Left renal cortex interstitium (tissue), 4 donors: ENCODE measurements around the gene LEMD2. TPM values are rescaled to one million over a fixed set of nuclear protein-coding genes. Genes with fewer than 3 reads are reported as not detected.

Source experiments
- DNase-seq, 4 donors: peaks; one replicate each; pipeline ENCODE4 v3.0.0-alpha.2; 2013; ENCODE audit warnings: low read depth in 4 of 4, low spot score in 2 of 4, missing footprints in 1 of 4
- polyA plus RNA-seq, 4 donors: library from polyadenylated mRNA; unstranded; fragments of 120-200 nt; gene quantifications; one replicate each; pipeline ENCODE4 v1.2.1, GENCODE V29; 2013; ENCODE audit not compliant: insufficient read length in 4 of 4

LEMD2 gene
- polyA plus RNA-seq, 4 donors: 62.3 to 82.4 (median 71.2) TPM

DNA sequence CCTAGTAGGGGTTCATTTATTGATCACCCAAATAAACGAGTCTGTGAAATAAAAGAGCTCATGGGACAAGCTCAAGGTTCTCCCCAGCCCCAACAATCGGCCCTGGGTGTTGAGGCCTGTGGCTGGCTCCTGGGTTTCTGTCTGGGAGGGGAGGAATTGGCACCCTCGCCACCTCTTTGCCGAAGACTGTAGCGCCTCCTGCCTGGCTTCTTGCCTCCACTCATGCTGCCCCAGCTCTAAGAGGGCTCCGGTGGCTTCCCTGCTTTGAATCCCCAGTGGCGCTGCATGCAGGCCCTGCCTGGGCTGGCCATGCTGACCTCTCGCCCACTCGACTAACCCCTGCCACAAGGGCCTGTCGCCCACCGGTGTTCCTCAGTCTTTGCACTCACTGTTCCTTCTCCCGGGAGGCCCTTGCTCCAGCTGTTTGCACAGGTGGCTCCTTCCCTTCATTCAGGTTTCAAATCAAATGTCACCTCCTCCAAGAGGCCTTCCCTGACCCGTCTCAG is 9.5 kb upstream of the LEMD2 start:
- no peak for DNase-seq

- DNase-seq: no peak
These were observed 8.9 kb upstream of the LEMD2 start for GRCh38 chr6:33797626-33798342.

DNA sequence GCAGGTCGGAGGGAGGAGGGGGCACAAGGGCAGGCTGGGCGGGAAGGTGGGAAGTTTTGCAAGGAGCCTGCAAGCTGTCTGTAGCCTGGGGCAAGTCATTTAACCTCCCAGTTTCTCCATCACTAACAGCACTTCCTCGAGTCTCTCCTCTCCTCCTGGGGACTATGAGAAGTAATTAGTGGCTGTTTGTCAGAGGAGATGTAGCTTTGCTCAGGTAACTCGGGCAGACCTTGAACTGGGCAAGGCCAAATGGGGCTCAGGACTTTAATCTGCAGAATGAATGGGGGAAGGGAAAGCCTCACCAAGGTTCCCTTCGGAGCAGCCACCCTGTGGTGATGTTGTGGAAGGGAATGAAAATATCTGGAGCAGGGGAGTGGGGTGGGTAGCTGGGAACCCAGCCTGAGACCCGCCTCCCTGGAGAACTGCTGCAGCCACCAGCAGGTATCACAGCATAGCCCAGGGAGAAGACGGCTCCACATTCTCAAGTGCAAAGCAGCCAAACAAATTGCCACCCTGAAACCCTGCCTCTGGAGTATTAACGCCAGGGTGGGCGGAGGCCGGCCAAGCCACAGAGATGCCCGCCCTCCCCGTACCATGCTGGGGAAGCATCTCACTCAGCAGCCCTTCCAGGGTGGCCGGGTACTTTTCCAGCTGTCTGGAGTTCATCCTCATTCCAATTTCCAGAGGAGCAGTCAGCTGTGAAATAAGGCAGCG is 6.1 kb upstream of the LEMD2 start:
- no peak for DNase-seq

DNA sequence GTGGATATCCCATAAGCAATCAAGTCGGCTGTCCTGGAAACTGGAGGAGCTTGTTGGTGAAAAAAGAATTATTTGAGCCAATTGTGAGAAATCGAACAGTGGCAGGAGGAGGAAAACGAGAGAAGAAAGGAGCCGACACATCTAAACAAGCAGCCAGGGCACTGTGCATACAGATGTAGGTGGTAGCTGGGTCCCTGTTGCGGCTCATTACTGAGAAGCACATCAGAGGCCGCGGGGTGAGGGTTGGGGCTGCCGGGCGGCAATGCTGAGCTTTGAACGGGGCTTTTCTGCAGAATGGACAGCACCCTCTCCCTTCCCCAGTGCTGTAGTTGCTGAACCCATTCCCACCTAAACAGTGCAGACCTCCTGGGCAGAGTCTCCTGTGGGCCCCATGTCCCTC is 4.1 kb upstream of the LEMD2 start:
- DNase-seq: no peak

DNA sequence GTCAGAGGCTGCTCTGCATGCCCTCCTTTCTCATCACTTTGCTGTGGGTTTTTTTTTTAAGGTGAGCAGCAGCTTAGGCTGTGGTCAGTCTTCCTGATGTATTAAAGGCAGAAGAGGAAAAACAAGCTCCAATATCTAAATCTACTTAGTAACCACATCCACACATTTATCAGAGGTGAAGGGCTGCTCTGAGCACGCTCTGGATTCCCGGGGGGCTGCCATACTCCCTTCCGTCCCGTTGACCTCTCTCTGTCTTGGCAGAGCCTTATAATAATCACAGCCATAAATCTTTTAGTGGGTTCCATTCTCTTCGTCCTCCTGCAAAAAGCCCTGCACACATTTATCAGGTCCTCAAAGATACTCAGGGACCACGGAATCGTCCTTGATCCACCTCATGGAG is 2.7 kb upstream of the LEMD2 start:
- DNase-seq: no peak

DNA sequence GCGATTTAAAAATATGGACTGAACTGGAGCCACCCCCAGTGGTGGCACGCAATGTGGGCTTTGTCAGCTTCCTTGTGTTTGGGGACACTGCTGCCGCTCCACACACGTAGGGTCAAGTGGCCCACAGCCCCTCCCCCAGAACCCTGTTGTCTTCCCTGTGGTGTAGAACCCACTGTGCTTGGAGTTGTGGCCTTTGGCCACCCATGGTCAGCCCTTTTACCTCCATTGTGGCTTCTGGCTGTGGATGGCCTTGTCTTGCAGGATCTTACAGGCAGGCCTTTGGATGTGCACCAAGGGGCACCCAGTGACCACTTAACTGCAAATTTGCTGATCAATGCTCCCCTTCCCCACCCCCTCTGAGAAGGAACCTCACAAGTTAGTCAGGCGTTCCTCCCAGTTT is 2.0 kb upstream of the LEMD2 start:
- no peak for DNase-seq

- no peak for DNase-seq
These were observed 1.4 kb upstream of the LEMD2 start for GRCh38 chr6:33790379-33790778.

DNA sequence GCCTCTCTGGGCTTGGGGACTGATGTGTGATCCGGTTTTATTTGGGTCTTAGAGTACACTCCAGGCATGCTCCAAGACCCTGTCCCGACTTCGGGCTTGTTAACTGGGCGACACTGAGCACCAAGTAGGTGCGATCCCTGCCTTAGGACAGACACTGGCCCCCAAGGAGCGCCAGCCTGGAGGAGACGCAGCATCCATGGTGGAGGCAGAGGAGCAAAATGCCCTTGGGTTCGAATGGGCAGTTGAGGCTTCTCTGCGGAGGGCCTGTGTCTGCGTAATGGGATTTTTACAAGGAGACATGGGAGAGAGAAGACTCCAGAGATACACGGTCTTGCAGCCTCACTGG is 593 bp upstream of the LEMD2 start:
- no peak for DNase-seq

- DNase-seq: peak in 2 of 4 donors; percentile 11 to 58
These were observed 806 bp downstream of the LEMD2 start for GRCh38 chr6:33787954-33788693.

- DNase-seq: no peak
These were observed 1.5 kb downstream of the LEMD2 start for GRCh38 chr6:33787346-33787953.

DNA sequence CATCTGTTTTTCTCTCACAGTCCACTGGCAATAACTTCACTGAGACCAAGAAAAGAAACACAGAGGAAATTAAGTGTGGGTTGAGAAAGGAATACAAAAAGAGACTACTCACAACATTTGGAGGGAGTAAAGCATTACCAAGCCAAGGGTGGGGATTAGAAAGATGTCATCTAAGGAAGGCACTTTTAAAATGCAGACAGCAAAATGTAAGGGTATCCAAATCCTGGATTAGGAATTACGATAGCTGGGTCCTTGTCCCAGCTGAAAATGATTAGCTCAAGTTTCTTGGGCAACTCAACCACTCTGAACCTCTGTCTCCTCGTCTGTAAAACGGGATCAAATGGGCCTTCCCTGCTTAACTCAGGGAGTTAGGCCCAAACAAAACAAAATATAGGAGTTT is 2.2 kb downstream of the LEMD2 start:
- no peak for DNase-seq

DNA sequence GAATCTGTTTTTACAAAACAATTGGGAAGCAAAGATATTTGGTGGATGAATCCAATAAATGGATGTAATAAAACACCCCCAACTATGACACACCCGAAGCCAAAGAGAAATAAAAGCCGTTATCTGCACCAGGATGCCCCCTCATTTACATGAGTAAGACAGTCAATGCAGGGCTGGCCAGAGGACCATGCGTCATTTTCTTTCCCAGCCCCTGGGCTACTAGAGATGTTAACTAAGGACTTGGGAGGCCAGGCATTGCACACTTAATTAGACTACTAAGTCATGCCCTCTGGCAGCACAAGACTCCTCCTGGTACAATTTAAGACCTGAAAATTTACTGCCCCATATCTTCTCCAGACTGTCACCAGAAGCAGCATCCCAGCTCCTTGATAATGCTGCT is 3.2 kb downstream of the LEMD2 start:
- no peak for DNase-seq

DNA sequence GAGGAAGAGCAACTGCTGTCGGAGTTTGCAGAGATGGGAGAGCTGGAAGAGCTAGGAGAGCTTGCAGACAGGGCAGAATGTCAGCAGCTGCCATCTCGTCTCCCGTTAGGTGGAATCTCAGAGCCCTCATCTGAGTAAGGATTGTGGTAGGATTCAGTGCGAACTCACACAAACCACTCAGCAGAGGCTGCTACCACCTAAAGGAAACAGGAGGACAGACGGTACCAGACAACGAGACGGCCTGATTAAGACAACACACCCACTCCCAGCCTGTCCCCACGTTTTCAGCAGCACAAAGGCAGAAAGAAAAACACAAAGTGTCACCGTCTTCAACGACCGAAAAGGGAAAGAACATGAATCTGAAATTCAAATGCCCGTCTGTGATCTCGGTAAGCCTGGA is 4.1 kb downstream of the LEMD2 start:
- no peak for DNase-seq

- no peak for DNase-seq
These were observed 5.0 kb downstream of the LEMD2 start for GRCh38 chr6:33783781-33784520.

DNA sequence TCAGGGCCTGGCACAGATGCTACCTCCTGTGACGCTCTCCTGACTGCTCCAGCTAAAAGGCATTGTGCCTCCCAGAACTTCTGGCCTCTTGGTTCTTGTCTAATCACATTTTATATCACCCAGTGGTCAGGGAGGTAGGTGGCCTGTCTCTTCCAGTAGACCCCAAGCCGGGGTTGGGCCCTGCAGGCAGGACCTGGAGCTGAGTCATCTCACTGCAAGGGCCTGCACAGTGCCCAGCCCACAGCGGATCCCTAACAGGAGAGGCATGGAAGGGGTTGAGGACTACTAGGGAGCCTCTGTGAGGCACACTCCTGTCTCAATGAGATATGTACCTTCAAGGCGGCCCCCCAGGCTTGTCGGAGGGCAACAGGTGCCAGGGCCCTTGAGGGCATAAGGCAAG is 6.4 kb downstream of the LEMD2 start:
- DNase-seq: no peak

GRCh38 chr6:33781131-33781975 is 7.6 kb downstream of the LEMD2 start:
- DNase-seq: no peak

DNA sequence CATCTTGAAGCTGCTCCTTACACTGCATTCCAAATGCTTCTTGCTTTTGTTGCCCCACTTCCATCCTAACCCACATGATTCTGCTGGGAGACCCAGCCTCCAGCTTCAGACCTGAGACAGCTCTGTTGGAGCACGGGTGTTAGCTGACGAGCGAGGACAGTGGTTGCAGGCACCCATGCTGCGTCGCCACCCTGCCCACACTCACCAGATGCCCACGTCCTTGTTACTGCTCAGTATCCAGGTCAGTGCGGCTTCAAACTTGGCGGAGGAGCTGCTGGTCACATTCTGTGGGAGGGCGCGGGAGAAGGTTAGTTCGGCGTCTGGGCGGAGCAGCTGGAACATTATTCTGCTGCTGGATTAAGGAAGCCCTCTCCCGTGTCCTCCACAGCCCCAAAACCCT is 9.0 kb downstream of the LEMD2 start:
- DNase-seq: no peak

DNA sequence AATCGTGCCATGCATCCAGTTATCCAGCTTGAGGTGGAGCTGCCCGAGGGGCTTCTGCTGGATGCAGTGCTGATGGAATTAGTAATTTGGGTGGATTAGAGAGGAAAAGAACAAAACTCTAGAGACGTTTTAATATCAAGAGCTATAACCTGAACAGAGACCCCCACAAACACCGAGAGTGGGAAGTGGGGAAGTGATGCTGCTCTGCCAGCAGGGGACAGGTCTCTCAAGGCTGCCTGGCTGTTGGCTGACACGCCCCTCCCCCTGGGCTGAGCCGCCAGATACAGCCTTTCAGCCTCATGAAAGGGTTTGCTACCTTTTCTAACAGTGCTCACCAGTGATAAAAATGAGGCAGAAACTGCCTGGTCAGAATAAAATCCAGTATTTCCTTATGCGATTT is 9.6 kb downstream of the LEMD2 start:
- DNase-seq: no peak

DNA sequence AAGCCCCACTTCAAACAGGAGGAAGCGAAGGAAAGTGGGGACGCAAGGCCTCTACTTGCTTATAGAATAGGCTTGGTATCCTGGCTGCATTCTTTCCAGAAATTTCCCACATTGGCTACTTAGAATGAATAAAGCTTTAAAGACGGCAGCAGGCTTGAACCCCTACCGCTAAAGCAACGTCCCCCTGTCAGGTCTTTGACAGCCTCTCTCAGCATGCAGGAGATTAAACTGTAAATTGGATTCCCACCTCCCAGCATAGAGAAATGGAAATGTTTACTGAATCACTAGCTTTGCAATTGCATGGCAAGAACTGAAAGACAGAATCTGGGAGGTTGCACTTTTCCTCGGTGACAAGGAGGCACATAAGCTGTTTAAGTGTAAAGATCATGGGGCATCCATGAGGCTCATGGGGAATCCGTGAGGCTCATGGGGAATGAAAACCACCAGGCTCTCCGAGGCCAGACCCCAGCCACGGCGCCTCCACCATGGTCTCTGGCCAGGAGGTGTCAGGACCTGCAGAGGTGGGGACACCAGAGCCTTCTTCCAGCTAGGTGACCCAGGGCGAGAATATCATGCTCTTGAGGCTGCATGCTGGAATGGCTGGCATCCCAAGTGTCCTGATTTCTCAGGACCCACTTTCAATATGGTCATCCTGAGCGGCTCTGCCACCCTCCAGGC is 10.3 kb downstream of the LEMD2 start:
- DNase-seq: no peak
